A549 treated with CpdA at 1 μM for 4 hours (cell line): ENCODE data around the gene ZBTB21. TPM values are rescaled to one million over a fixed set of nuclear protein-coding genes. Genes with fewer than 3 reads are reported as not detected.

Experiments
- total RNA-seq: library from RNA; stranded (reverse); fragments of 200-300 nt; extraction: Qiagen RNA extraction; gene quantifications from 5 replicates; pipeline ENCODE4 v1.2.3, GENCODE V29; 2022; ENCODE audit warnings: low read depth

ZBTB21 gene
- total RNA-seq = 4.8 to 7.4 TPM (median 5.6 TPM) in 5 replicates

DNA sequence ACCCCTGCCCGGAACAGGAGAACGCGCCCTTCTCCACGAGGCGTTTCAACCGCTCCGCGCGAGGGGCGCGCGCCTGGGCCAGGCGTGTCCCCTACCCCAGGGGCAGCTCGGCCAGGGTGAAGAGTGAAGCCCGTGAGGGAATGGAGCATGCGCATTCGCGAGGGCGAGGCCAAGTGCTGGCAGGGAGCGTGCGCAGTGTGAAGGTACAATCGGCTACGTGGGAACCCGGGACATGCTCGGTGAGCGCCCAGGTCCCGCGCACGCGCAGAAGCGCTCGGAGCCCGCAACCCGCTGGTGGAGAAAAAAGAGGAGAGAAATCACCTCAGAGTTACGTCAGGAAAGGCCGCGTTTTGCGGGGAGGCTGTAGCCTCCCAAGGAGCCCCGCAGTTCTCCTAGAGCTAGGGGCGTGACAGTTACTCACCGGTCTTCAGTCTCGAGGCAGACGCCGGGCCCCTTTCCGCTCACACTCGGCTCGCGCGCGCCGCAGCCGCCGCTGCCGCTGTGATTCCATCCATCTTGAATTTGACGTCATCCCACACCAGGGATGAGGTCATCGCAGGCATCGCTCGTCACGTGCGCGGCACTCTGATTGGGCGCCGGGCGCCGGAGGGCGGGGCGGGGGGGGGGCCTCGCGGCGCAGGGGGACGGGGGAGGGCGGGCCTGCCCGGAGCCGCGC is at the start of gene ZBTB21:
ZBTB21 (minus strand) TSS at position 530 of the 676 bp plus-strand sequence. CDS start 16,265 bp downstream, outside the sequence.

DNA sequence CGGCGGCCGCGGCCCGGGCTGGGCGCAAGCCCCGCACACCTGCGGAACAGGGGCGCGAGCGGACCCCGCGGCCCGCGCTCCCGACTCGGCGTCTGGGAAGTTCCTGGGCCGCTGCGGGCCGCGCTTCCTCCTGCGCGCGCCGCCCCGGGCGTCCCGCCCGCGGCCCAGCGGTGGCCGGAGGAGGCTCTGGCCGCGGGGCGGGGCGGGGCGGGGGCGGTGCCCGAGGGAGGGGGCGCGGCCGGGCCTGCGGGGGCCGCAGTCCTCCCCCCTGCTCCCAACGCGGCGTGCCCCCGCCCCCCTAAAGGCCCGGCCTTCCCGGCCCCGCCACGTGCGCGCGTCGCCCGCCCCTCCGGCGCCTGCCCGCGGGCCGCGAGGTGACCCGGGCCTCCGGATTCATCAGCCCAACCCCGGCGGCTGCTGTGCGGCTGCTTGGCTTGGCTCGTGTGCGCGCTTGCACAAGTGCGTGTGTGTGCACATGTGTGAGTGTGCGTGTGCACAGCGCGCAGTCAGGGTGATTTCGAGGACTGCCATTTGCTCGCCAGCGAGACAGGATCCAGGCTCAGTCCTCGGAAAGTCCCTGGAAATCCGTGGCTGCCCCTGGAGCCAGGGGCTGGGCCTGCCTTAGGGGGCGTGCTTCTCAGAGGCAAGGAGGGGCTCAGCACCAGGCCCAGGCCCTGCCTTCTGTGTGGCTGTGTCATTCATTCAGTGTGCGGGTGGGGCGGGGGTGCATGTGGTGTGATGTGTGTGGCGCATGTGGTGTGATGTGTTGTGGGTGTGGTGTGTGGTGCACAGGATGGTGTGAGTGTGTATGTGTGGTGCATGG is 56.1 kb downstream of the ZBTB21 start, which contains the start of gene C2CD2:
C2CD2 (minus strand) TSS at position 188 of the 823 bp plus-strand sequence. CDS start 370 bp downstream, outside the sequence.

Other genes starting within 250 kb of the ZBTB21 start
- gene RIPK4, start 243.3 kb downstream of the ZBTB21 start, total RNA-seq = 11.2 to 14.7 TPM (median 12.2 TPM) in 5 replicates
- 3.2 to 4.2 TPM (median 3.6 TPM) in 5 replicates for gene PRDM15, start 131.0 kb downstream of the ZBTB21 start, total RNA-seq
- gene C2CD2, start 56.3 kb downstream of the ZBTB21 start, total RNA-seq = 10.8 to 12.0 TPM (median 11.0 TPM) in 5 replicates
- gene UMODL1, start 61.0 kb upstream of the ZBTB21 start, total RNA-seq = not detected in 5 replicates
- 1.8 to 2.9 TPM (median 2.0 TPM) in 5 replicates for gene ABCG1, start 208.8 kb upstream of the ZBTB21 start, total RNA-seq